BE2C (cell line): ENCODE measurements around the gene LGMN.

Source experiments
- DNase-seq: peaks from one replicate; pipeline ENCODE4 v3.0.0-alpha.2; 2020
- H3K27me3 ChIP-seq: fragments of 250-450 bp; sonication (Bioruptor Pico); 2 replicates; pipeline ENCODE4 v1.5.1; 2020; ENCODE audit warnings: mild to moderate bottlenecking
- H3K36me3 ChIP-seq: fragments of 250-450 bp; sonication (Bioruptor Pico); 2 replicates; pipeline ENCODE4 v1.5.1; 2020; ENCODE audit warnings: mild to moderate bottlenecking
- H3K4me1 ChIP-seq: fragments of 250-450 bp; sonication (Bioruptor Pico); 2 replicates; pipeline ENCODE4 v1.5.1; 2020
- H3K4me3 ChIP-seq: 2 replicates; pipeline ENCODE4 v1.5.1; 2011; ENCODE audit warnings: low read depth, low read length
- H3K9me3 ChIP-seq: fragments of 250-450 bp; sonication (Bioruptor Pico); 2 replicates; pipeline ENCODE4 v1.5.1; 2020
- CTCF ChIP-seq: IDR thresholded peaks from 2 replicates; pipeline ENCODE4 v1.5.1; 2012; ENCODE audit warnings: mild to moderate bottlenecking, low read depth, low read length

The LGMN gene

DNA sequence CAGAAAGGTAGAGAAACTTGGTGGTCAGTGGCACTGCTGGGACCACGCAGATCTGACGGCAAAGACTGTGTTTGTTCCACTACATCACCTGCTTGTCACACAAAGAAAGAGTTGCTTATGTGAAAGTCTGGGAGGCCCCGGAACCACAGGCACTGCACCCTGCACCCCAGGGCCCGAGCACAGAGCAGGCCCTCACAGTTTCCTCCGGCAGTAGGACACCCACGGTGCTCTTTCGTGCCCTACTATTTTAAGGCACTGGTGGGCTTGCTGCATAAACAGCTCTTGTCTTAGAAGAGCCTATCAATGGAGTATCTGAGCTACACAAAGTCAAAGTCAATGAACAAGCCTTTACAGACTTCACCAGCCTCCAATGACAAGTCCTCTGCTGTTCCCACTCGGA is 8.0 kb downstream of the LGMN start:
- Histone ChIP-seq H3K4me3 (no peak overlapping the region), H3K27me3 (no peaks in the 10 kb centered on the region), H3K36me3 (no peaks in the 10 kb centered on the region; the same call in 1 of the 2 replicates), H3K4me1 (no peaks in the 10 kb centered on the region), H3K9me3 (no peaks in the 10 kb centered on the region)
- no peak for DNase-seq
- no peak for TF ChIP-seq CTCF

DNA sequence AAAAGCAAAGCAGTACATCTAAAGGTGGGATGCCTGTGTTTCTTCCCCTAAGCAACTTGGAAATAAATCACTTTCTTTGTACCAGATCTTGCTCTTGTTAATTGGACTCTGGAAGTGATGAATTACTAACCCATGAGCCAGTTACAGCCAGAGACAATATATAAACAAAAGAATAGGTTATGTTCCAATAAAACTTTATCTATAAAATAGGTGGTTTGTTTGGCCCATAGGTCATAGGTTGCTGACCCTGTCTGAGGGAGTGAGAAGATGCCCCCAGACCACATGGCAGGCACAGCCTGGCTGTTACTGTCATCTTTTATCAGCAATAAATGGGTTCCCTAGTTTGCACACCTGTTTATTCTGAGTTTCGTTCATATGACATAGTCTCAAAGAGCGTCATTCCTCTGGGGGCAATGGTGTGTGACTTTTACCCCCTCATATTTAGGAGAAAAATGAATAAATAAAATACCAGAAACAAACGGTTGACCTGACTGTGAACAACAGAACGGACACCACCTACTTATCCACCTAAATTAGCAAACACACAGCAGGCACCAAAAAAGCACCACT is 10.7 kb downstream of the LGMN start:
- TF ChIP-seq CTCF, result no peak
- H3K36me3 ChIP-seq, result peaks cover under 1% of the 10 kb centered on the region; the same call in 1 of the 2 replicates
- no peaks in the 10 kb centered on the region for H3K4me1 ChIP-seq
- H3K27me3 ChIP-seq, result no peaks in the 10 kb centered on the region
- no peak for DNase-seq
- H3K9me3 ChIP-seq, result no peaks in the 10 kb centered on the region
- H3K4me3 ChIP-seq, result no peak overlapping the region

DNA sequence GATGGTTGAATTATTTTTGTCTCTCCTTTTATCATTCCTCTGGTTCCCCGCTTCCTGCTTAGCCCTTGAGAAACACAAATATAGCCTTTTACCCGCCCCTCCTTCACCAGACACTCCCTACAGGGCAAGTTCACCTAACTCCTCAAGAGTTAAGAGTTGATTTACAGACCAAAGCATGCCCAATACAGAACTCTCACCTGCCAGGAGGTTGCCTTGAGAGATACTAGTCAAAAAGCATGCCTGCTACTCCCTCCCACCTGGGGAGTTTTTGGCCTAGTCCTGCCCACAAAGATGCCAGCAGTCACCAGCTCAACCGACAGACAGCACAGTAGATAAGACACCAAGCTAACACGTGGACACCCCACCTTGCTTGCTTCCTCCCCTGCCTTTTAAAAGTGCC is 11.2 kb downstream of the LGMN start:
- H3K36me3 ChIP-seq, result peaks cover 6% of the 10 kb centered on the region
- TF ChIP-seq CTCF, result no peak
- no peaks in the 10 kb centered on the region for H3K27me3 ChIP-seq
- no peaks in the 10 kb centered on the region for H3K9me3 ChIP-seq
- no peak overlapping the region for H3K4me3 ChIP-seq
- DNase-seq, result no peak
- no peaks in the 10 kb centered on the region for H3K4me1 ChIP-seq

DNA sequence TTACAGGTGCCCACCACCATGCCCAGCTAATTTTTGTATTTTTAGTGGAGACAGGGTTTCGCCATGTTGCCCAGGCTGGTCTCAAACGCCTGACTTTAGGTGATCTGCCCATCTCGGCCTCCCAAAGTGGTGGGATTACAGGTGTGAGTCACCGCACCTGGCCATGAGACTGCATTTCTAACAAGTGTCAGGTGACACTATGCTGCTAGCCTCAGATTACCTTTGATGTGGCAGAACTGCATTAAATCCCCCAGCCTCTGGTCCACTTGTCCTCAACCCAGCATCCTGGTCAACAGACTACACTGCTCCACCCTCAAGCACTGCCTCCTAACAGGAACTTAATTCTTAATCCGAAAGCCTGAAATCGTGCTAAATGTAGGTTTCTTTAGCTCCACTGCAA is 13.1 kb downstream of the LGMN start:
- Histone ChIP-seq H3K36me3 (peaks cover 19% of the 10 kb centered on the region), H3K9me3 (no peaks in the 10 kb centered on the region), H3K27me3 (no peaks in the 10 kb centered on the region), H3K4me1 (no peaks in the 10 kb centered on the region), H3K4me3 (no peak overlapping the region)
- no peak for TF ChIP-seq CTCF
- no peak for DNase-seq

- no peak for TF ChIP-seq CTCF
- H3K36me3 ChIP-seq, result peaks cover 19% of the 10 kb centered on the region
- H3K9me3 ChIP-seq, result no peaks in the 10 kb centered on the region
- no peaks in the 10 kb centered on the region for H3K4me1 ChIP-seq
- no peak for DNase-seq
- H3K4me3 ChIP-seq, result no peak overlapping the region
- H3K27me3 ChIP-seq, result no peaks in the 10 kb centered on the region
These were observed 13.8 kb downstream of the LGMN start for GRCh38 chr14:92734618-92735017.

DNA sequence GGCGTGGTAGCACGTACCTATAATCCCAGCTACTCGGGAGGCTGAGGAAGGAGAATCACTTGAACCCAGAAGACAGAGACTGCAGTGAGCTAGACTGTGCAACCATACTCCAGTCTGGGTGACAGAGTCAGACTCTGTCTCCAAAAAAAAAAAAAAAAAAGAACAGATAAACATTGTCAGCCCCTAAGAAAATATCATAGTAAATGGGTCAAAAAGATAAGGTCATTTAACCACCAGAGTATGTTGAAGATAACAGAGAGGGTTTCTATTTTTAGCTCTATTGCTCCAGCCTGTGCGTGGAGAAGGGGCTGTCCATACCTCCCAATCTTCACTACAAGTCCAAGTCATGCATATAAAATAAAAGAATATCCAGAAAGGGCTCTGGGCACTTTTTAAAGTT is 15.4 kb downstream of the LGMN start:
- TF ChIP-seq CTCF, result no peak
- Histone ChIP-seq H3K36me3 (peaks cover 19% of the 10 kb centered on the region), H3K27me3 (no peaks in the 10 kb centered on the region), H3K4me1 (no peaks in the 10 kb centered on the region), H3K9me3 (no peaks in the 10 kb centered on the region), H3K4me3 (no peak overlapping the region)
- DNase-seq, result no peak
